Measurements from ENCODE around the gene NFIA. TPM values are rescaled to one million over a fixed set of nuclear protein-coding genes. Genes with fewer than 3 reads are reported as not detected.
A peak's percentile ranks its signal among the peaks of the same experiment; 100 is the strongest.

NFIA gene
- total and polyA plus RNA-seq, 2 donors (not counting 1 experiment from before 2014, with no cell fraction given), result 5.4 to 11.0 TPM

GRCh38 chr1:61049850-61050540 is 32.4 kb upstream of the NFIA start:
- Histone ChIP-seq H3K4me2 (ENCODE audit: extremely low read depth, insufficient read depth, low read length) (peak overlapping the region; percentile 58), H3K27ac (ENCODE audit: insufficient read depth, low read length) (peak overlapping the region; percentile 13), H3K36me3 (ENCODE audit: control insufficient read depth, insufficient read depth, low read length) (no peaks in the 10 kb centered on the region), H3K4me3 (replicated peaks in 1 of 4; ENCODE audit: control extremely low read depth in 1 of 4, insufficient read depth in 1 of 4, low read depth in 3 of 4, low read length in 4 of 4) (peak overlapping the region; percentile 58 to 78 (median 65)), H3K9me3 (ENCODE audit: control insufficient read depth, insufficient read depth, low read depth, low read length) (no peaks in the 10 kb centered on the region), H3K9ac (ENCODE audit: insufficient read depth, low read length) (peak overlapping the region; percentile 40), H2AFZ (ENCODE audit: low read length) (peak overlapping the region; percentile 55), H3K79me2 (ENCODE audit: control insufficient read depth, insufficient read depth, low read length) (no peaks in the 10 kb centered on the region), H3K4me1 (ENCODE audit: control insufficient read depth, extremely low read depth, insufficient read depth, low read length) (peaks cover 3% of the 10 kb centered on the region), H4K20me1 (ENCODE audit: control insufficient read depth, extremely low read depth, insufficient read depth, low read length) (no peaks in the 10 kb centered on the region), H3K27me3 (ENCODE audit: control insufficient read depth, insufficient read depth, low read length) (peaks cover 7% of the 10 kb centered on the region)
- TF ChIP-seq EZH2 (IDR thresholded peaks at IDR 0.05; ENCODE audit: low read length, missing control alignments), result no peak
- TF ChIP-seq, protein P1, sequence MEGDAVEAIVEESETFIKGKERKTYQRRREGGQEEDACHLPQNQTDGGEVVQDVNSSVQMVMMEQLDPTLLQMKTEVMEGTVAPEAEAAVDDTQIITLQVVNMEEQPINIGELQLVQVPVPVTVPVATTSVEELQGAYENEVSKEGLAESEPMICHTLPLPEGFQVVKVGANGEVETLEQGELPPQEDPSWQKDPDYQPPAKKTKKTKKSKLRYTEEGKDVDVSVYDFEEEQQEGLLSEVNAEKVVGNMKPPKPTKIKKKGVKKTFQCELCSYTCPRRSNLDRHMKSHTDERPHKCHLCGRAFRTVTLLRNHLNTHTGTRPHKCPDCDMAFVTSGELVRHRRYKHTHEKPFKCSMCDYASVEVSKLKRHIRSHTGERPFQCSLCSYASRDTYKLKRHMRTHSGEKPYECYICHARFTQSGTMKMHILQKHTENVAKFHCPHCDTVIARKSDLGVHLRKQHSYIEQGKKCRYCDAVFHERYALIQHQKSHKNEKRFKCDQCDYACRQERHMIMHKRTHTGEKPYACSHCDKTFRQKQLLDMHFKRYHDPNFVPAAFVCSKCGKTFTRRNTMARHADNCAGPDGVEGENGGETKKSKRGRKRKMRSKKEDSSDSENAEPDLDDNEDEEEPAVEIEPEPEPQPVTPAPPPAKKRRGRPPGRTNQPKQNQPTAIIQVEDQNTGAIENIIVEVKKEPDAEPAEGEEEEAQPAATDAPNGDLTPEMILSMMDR (conservative IDR thresholded peaks at IDR 0.05 in 1 of 2, IDR thresholded peaks at IDR 0.05 in 1 of 2; ENCODE audit: low read depth in 1 of 2, low read length in 2 of 2), result peak; percentile 93 to 95
- DNase-seq (ENCODE audit: low read depth in 2 of 2), result peak; percentile 61 to 83

DNA sequence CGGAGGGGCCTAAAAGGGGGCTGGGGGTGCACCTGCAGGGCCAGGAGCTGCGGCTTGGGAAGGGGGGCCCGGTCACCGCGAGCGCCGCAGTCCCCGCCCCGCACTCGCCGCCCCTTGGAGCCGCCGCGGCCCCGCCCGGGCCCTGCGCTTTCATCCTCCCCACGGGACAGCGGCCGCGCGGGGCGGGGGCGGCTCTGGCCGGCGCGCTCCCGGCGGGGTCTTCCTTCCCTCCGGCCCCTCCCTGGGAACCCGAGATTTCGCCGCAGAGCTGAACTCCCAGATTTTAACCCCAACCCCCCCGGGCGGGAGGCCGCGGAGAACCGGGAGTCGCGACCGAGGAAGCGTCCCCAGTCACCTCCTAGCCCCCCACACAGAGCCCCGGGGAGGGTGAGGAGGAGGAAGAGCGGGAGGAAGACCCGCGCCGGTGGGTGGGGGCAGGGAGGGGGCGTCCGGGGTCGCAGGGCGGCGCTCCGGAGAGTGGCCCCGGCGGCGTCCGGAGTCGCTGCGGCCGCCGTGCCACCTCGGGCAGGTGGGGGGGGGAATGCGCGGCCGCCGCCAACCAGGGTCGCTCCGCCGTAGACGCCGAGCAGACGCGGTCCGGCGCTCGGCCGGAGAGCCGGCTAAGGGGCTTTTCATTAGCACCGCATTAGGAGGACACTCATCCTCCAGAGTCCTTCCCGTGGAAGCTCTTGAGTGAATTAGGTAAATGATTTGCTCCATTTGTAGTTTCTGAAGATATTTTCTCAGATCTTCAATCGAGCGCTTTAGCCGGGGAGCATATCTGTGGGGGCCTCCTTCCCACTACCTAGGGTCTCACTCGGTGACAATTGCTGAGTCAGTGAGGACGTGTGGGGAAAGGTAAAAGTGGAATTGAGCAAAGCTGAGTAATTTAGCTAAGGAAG is 31.6 kb upstream of the NFIA start:
- no peak for DNase-seq (ENCODE audit: low read depth in 2 of 2)
- no peaks in the 10 kb centered on the region for H3K36me3 ChIP-seq (ENCODE audit: control insufficient read depth, insufficient read depth, low read length)
- H3K27ac ChIP-seq (ENCODE audit: insufficient read depth, low read length), result no peak overlapping the region
- H3K4me2 ChIP-seq (ENCODE audit: extremely low read depth, insufficient read depth, low read length), result peak overlapping the region; percentile 58
- peak overlapping the region; percentile 40 for H3K9ac ChIP-seq (ENCODE audit: insufficient read depth, low read length)
- H3K79me2 ChIP-seq (ENCODE audit: control insufficient read depth, insufficient read depth, low read length), result no peaks in the 10 kb centered on the region
- peaks cover 7% of the 10 kb centered on the region for H3K27me3 ChIP-seq (ENCODE audit: control insufficient read depth, insufficient read depth, low read length)
- no peaks in the 10 kb centered on the region for H4K20me1 ChIP-seq (ENCODE audit: control insufficient read depth, extremely low read depth, insufficient read depth, low read length)
- peak overlapping the region; percentile 58 to 78 (median 65) for H3K4me3 ChIP-seq (replicated peaks in 1 of 4; ENCODE audit: control extremely low read depth in 1 of 4, insufficient read depth in 1 of 4, low read depth in 3 of 4, low read length in 4 of 4)
- H3K4me1 ChIP-seq (ENCODE audit: control insufficient read depth, extremely low read depth, insufficient read depth, low read length), result peaks cover 3% of the 10 kb centered on the region
- peak overlapping the region; percentile 55 for H2AFZ ChIP-seq (ENCODE audit: low read length)
- TF ChIP-seq, protein P1 (conservative IDR thresholded peaks at IDR 0.05 in 1 of 2, IDR thresholded peaks at IDR 0.05 in 1 of 2; ENCODE audit: low read depth in 1 of 2, low read length in 2 of 2), result no peak
- no peak for TF ChIP-seq EZH2 (IDR thresholded peaks at IDR 0.05; ENCODE audit: low read length, missing control alignments)
- H3K9me3 ChIP-seq (ENCODE audit: control insufficient read depth, insufficient read depth, low read depth, low read length), result no peaks in the 10 kb centered on the region

DNA sequence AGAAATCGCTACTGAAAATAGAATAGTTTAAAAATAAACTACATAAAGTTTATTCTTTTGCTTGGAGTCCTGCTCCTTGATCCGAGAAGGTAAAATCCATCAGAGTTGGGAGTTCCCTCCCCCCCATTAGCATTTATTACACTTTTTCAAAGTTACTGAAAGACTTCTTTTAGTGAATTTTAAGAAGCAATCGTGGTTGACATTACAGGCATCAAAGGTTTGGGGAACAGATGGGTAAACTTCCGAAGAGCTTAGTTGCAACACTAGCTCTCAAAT is 31.0 kb upstream of the NFIA start:
- H3K27ac ChIP-seq (ENCODE audit: insufficient read depth, low read length), result no peak overlapping the region
- peaks cover 3% of the 10 kb centered on the region for H3K4me1 ChIP-seq (ENCODE audit: control insufficient read depth, extremely low read depth, insufficient read depth, low read length)
- H3K79me2 ChIP-seq (ENCODE audit: control insufficient read depth, insufficient read depth, low read length), result no peaks in the 10 kb centered on the region
- H4K20me1 ChIP-seq (ENCODE audit: control insufficient read depth, extremely low read depth, insufficient read depth, low read length), result no peaks in the 10 kb centered on the region
- H2AFZ ChIP-seq (ENCODE audit: low read length), result no peak overlapping the region
- H3K4me3 ChIP-seq (replicated peaks in 1 of 4; ENCODE audit: control extremely low read depth in 1 of 4, insufficient read depth in 1 of 4, low read depth in 3 of 4, low read length in 4 of 4), result peak overlapping the region; percentile 21 to 78 (median 62)
- H3K9ac ChIP-seq (ENCODE audit: insufficient read depth, low read length), result no peak overlapping the region
- no peak for DNase-seq (ENCODE audit: low read depth in 2 of 2)
- TF ChIP-seq, protein P1 (conservative IDR thresholded peaks at IDR 0.05 in 1 of 2, IDR thresholded peaks at IDR 0.05 in 1 of 2; ENCODE audit: low read depth in 1 of 2, low read length in 2 of 2), result no peak
- no peak for TF ChIP-seq EZH2 (IDR thresholded peaks at IDR 0.05; ENCODE audit: low read length, missing control alignments)
- H3K9me3 ChIP-seq (ENCODE audit: control insufficient read depth, insufficient read depth, low read depth, low read length), result no peaks in the 10 kb centered on the region
- peak overlapping the region; percentile 58 for H3K4me2 ChIP-seq (ENCODE audit: extremely low read depth, insufficient read depth, low read length)
- H3K36me3 ChIP-seq (ENCODE audit: control insufficient read depth, insufficient read depth, low read length), result no peaks in the 10 kb centered on the region
- H3K27me3 ChIP-seq (ENCODE audit: control insufficient read depth, insufficient read depth, low read length), result peaks cover 7% of the 10 kb centered on the region

Measured in fibroblast of lung (primary cell).